Measurements from ENCODE around the gene DTNBP1.
"Not testable (repeated sequence)": the region's sequence is repeated elsewhere in the genome, so short reads cannot be mapped to it uniquely, and the experiment has no call there.

DTNBP1 gene

DNA sequence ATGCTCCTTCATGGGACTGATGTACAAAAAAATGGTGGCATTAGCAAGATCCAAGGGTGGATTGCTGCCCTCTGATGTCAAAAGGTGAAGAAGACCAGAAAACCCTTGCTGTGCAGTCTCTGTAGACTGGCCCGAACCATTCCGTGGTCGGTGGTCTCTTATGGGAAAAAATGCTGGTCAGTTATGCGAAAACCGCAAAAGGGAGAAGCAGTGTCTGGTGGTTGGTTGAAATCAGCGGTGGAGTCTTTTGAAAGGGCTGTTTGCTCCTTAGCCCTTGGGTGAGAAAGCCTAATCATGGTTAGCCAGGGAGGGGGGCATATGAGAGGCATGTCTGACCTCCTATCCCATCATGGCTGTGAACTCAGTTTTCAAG, 108.1 kb downstream of the DTNBP1 start:
- no peak for DNase-seq

DNA sequence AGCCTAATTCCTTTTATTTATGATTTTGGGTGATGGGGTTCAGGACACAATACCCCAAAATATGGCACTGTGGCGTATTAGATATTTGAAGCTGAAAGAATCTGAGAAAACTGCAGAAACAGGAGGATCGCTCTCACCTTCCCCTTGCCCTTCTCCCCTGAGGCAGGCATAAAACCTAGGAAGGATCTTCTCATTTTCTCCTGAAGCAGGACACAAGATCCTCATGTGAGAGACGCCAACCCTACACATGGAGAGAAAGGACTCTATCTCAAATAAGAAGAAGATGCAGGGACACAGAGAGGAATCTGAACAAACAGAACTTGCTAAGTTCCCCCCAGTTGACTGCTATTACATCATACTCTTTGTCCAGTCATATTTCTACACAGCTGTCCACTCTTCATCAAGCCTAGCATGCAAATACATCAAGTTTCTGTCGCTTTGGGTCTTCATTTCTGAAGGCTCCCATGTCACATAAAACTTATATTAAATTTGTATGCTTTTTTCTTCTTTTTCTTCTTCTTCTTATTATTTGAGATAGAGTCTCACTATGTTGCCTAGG, 109.0 kb downstream of the DTNBP1 start:
- DNase-seq = no peak

DNA sequence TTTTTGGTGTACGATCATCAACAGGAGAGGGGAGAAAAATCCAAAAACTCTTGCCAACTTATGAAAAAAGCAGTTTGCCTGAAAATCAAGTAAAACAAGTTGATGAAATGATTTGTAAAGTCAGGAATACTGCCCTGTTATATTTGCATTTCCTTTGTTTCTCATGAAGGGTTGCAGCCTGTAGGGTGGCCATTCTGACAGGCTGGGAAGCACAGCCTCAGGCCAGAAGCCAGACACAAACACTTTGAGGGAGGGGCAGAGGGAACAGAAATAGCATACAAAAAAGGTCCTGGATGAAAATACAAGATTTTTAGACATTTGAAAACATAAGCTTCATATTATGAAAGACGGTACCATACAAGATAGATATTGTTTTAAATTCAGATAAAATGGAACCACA, 109.8 kb downstream of the DTNBP1 start:
- no peak for DNase-seq

DNA sequence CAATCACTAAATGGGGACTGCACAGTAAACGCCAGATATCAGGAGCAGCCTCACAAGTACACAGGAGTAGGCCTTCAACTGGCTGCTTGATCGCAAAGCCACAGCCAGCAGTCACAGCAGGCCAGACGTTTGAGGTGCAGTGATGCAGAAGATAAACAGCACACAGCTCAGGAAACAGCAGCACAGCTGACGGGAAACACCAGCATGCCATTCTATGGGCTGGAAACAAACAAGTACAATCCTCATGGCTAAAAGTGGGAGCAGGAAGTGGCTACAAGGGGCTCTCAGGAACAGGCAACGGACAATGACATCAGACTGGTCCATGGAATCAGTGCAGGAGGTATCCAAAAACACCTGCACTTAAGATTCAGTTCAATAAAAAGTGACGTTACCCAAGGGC, 111.0 kb downstream of the DTNBP1 start:
- DNase-seq = no peak

DNA sequence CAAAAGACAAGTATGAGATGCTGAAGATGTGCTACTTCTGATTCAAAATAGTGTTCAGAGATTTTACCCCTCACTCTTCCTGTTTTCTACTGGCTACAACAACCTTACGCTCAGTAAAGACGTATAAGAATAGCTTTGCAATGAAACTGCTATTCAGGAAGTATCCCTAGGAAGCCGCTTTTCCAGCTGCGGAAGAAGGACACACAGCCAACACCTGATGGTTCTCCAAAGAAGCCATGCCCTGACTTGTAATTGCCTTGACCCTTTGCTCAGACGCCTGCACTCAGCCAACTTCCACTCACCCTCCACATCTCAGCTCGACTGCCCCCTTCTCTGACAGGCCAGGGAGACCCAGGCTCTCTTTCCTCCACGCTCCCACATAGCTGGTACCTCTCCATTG, 111.6 kb downstream of the DTNBP1 start:
- no peak for DNase-seq

DNA sequence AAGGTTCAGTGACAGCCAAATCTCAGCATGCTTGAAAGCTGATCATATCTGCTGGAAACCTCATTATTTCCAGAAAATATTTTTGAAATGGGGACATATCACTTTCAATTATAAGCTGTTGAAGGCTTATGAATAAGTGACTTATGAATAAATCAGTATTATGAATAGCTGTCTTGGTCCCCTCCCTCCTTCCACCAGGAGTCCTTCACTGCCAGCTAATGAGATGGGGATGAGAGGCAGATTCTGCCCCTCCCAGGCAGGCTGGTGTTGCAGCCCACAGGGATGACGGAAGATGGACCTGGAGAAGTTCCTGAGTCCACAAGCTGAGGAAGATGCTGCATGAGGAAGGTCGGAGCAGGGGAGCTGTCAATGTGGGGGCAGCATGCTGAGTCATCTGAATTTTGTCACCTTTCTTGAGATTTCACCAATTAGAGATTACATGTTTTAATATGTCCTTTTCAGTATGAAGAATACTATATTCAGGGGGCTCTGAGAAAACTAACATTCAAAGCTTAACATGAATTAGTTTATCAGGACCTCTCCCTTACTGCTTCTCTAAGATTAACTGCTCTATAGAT, 112.2 kb downstream of the DTNBP1 start:
- DNase-seq = no peak

DNA sequence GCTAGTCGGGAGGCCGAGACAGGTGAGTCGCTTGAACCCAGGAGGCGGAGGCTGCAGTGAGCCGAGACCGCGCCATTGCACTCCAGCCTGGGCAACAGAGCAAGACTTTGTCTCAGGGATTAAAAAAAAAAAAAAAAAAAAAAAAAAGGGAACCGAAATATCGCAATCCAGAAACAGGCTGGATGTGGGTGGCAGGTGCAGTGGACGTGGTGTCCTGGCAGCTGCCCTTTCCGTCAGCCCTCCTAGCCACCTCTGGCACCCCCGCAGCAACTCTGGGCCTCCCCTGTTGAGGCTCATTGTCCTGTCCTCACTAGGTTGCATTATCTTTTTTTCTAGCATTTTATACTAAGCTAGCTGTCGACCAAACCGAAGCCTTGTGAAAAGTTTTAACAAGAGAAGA, 113.5 kb downstream of the DTNBP1 start:
- DNase-seq = no peak

DNA sequence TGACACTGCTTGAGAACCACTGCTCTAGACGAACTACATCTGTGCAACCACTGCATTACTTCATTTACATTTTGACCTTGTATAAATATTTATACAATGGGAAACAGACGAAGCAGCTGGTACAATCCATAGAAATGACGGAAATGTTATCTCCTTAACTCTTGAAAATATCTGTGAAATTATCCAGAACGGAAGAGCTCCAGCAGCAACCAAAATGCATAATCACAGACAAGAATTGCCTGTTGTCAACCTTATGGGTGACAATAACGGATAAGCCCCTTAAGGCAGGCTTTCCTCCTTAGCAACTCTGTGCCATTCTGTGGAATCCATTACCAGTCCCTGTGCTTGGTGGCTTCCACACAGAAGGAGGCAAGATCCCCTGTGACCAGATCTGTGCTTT, 115.4 kb downstream of the DTNBP1 start:
- no peak for DNase-seq

DNA sequence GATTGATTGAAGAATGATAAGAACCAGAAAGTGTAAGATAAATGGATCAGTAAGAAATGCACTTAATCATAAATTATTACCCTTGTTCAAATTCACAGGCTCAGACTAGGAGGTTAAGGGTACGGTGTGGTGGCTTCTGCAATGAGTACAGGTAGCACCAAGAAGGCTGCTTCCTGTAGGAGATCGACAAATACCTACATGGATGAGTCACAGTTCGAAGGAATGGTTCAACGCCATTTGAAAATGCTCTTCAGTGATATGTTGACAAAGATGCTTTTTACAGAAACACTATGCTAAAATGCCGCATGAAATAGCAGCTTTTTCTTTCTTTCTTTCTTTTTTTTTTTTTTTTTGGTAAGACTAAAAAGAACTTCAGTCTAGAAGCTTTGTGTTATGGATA, 116.2 kb downstream of the DTNBP1 start:
- DNase-seq = no peak

DNA sequence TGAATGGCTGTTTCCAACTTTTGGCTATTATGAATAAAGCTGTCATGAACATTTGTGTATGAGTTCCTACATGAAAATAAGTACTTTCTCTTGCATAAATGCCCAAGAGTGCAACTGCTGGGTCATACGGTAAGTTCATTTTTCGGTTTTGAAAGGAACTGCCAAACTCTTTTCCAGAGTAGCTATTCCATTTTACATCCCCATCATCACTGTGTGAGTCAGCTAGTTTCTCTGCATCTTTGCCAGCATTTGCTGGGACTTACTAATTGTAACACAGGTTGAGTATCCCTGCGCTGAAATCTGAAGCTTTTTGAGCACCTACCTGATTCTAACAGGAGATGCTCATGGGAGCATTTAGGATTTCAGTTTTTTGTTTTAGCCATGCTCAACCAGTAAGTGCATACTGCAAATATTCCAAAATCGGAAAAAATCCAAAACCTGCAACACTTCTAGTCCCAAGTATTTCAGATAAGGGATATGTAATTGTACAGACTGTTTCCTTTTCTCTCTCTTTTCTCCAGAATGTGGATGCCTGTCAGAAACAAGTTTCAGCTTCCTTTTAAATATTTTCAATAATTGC, 118.4 kb downstream of the DTNBP1 start:
- DNase-seq = no peak

DNA sequence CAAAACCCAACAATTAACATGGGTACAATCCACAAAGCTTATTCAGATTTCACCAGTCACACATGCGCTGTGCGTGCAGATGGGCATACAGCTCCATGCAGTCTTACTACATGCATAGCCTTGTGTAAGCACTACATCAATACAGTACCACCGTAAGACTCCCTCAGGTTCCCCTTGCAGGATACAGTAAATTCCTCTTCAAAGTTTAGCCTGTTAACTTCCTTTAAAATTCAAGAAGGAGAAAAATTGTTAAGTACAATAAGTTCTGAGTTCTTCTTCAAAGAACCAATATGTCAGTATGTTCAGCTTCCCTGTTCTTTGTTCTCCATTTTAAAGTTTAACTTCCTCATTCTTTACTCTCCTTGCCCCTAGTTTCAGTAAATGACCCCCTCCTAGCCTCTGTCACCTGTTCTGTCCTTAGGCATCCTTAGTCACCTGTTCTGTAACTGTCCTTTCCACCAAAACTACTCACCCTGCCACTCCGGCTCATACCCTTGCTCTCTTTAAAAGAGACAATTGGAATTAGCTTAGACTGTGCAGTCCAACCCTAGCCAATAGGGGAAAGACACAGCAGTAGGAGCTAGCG, 119.4 kb downstream of the DTNBP1 start:
- not testable (repeated sequence) for DNase-seq

DNA sequence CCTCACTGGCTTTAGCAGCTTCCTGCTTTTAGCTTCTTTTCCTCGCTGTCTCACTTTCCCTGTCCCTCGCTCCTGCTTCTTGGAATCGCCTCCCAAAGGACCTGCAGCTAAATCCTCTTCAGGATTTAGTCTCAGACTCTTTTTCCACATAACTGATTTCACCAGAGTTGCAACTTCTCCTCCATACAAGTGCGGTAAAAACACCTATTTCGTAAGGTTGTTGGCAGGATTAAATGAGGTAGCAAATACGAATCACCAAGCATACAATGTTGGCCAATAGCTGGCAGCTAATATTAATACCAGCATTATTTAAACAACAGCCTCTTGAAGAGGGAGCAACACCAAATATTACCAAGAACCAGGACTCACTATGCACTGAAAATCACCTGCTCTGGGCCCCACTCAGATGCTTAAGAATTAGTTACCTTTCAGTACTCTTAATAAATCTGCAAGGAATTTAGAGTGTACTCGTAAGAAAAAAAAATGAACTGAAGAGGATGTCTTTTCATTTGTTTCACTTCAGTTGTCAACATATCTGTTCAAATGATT, 123.0 kb downstream of the DTNBP1 start:
- DNase-seq = no peak

DNA sequence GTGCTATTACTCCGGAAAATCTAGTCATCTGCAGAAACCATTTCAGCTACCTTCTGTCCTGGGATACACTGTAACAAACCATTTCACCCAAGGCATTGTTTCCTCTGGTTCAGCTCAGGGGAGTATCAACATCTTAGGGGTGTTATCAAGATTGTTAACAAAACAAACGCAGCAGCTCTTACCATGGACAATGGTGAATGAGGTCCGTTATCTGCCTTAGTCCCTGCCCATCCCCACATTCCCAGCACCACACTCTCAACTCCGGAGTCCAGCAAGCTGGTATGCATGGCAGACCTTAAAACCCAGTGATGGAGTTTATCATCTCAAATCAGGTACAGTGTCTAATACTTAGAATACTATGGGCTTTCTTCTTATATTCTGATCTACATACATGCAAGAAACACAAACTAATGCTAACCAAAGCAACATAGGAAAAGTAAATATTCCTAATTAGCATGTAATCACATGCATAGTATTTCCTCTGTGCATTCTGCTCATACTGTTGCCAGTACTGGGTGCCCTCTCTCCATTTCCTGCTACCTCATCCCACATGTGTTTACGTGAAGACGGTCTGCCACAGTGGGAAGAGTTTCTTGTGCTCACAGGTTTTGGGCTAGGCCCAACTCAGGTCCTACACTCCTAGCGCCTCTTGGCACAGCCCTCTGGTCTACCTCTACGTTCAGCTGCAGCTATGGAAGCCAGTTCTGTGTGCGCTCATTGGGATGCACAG, 123.9 kb downstream of the DTNBP1 start:
- DNase-seq = no peak

DNA sequence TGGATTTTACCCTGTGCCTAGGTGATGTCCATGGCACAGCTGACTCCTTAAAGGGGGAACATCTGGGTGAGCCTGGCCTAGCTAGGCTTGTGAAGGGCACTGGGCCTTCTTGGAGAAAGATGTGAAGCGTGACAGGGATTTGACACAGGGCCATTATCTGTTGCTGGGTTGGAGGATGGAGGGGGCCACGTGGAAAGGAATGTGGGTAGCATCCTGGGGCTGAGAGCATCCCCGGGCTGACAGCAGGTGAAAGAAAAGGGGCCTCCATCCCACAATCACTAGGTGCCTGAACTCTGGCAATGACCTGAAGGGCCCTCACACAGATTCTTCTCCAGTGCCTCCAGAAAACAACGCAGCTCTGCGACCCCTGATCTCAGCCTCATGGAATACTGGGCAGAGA, 124.7 kb downstream of the DTNBP1 start:
- DNase-seq = no peak

DNA sequence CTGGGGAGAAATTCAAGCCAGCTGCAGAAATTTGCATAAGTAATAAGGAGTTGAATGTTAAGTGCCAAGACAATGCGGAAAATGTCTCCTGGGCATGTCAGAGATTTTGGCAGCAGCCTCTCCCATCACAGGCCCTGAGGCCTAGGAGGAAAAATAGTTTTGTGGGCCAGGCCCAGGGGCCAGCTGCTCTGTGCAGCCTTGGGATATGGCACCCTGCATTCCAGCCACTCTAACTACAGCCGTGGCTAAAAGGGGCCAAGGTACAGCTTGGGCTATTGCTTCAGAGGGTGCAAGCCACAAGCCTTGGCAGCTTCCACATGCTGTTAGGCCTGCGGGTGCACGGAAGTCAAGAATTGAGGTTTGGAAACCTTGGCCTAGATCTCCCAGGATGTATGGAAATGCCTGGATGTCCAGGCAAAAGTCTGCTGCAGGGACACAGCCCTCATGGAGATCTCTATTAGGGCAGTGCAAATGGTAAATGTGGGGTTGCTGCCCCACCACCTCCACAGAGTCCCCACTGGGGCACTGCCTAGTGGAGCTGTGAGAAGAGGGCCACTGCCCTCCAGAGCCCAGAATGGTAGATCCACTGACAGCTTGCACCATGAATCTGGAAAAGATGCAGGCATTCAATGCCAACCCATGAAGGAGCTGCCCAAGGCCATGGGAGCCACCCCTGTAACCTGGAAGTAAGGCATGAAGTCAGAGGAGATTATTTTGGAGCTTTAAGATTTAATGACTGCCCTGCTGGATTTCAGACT, 126.5 kb downstream of the DTNBP1 start:
- DNase-seq = no peak

DNA sequence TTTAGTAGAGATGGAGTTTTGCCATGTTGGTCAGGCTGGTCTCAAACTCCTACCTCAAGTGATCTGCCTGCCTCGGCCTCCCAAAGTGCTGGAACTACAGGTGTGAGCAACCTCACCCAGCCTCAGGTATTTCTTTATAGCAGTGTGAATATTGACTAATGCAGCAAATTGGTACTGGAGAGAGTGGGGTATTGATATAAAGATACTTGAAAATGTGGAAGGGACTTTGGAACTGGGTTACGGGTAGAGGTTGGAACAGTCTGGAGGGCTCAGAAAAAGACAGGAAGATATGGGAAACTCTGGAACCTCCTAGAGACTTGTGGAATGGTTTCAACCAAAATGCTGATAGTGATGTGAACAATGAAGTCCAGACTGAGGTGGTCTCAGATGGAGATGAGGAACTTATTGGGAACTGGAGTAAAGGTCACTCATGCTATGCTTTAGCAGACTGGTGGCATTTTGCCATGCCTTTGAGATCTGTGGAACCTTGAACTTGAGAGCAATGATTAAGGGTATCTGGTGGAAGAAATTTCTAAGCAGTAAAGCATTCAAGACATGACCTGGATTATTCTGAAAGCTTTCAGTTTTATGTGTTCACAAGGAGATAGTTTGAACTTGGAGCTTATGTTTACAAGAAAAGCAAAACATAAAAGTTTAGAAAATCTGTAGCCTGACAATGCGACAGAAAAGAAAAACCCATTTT, 127.2 kb downstream of the DTNBP1 start:
- DNase-seq = no peak

DNA sequence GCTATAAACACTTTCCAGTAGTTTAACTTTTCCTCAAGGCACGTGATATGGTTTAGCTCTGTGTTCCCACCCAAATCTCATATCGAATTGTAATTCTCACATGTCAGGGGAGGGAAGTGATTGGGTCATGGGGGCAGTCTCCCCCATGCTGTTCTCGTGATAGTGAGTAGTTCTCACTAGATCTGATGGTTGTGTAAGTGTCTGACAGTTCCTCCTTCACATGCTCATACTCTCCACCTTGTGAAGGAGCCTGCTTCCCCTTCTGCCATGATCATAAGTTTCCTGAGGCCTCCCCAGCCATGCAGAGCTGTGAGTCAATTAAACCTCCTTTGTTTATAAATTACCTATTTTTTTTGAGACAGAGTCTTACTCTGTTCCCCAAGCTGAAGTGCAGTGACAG, 127.9 kb downstream of the DTNBP1 start:
- DNase-seq = no peak

DNA sequence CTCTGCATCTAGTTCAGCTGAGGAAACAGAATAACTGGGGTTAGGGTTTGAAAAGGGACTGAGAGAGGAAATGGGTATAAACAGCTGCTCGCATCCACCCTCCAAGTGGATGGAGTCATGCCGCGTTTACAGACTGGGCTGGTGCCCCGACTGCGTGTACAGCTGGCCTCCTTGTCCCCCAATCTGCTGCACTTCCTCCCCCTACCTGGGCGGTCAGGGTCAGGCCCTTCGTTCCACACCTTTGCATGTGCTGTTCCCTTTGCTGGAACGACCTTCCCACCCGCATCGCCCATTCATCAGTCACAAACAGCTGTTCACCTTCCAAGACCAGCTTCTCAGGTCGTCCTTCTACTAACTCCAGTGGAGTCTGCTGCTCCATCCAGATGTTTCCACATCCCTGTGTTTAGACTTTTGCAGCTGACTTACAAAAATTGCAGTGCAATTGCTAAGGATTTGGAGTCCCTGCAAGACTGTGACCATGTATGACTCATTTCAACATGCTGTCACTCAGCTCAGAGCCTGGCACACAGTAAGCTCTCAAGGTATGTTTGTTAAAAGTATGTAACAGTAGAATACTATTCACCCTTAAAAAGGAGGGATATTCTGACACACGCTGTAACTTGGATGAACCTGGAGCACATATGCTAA, 129.3 kb downstream of the DTNBP1 start:
- no peak for DNase-seq

DNA sequence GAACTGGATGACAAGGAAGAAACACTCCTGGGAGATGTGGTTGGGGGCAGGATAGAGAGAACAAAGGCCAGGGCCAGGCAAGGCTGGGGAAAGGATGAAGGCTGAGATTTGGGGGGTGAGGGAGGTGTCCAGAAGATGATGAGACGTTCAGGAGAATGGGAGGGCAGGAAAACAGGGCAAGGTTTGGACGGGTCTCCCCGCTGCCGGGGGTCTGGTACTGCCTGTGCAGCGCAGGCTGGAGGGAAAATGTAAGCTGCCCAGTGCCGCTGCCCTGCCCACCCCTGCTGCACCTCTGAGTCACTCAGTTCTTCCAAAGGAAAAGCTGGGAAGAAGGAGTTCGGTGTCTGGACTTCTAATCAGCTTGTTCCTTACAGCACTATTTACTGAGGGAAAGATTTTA, 130.9 kb downstream of the DTNBP1 start:
- no peak for DNase-seq

DNA sequence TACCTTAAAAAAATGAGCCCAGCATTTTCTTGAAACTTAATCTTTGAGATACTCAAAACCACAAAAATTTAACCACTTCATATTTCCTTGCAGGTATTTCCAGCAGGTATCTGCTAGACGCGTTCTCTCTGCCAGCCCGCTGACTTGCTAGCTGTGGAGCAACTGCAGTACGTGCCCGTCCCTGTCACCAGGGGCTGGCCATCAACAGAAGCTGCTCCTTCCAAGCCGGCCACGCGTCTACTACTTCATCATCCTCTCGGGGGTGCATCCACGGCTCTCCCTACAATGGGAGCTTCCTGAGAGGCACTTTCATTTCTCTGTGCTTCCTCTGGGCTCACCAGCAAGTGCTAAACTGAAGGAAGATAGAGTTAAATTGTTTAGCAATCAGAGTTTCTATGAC, 132.4 kb downstream of the DTNBP1 start:
- no peak for DNase-seq

DNA sequence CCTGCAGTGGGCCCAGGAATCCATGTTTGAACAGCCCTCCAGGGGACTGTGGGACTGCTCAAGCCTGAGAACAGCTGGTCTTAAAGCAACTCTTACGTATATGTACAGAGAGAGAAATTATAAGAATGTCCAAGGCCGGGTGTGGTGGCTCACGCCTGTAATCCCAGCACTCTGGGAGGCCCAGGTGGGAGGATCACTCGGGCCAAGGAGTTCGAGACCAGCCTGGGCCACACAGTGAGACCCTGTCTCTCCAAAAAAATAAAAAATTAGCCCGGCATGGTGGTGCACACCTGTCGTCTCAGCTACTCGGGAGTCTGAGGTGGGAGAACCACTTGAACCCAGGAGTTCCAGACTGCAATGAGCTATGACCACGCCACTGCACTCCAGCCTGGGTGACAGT, 134.0 kb downstream of the DTNBP1 start:
- DNase-seq = no peak
